PFSK-1 (cell line): Measurements from ENCODE around the gene SH3PXD2A.

Experiments
- FOXP2 ChIP-seq: optimal IDR thresholded peaks from 2 replicates; pipeline ENCODE3; 2011; ENCODE audit warnings: borderline replicate concordance, control low read depth, inconsistent platforms; ENCODE audit not compliant: insufficient read depth; ENCODE audit errors: extremely low read length, extremely low read depth
- REST ChIP-seq, 2 experiments: IDR thresholded peaks; 2 replicates each; pipeline versions ENCODE4 v1.6.1 to v1.8.0; 2011 to 2012; ENCODE audit warnings: low read depth in 2 of 2, low read length in 2 of 2, control low read depth in 1 of 2, inconsistent platforms in 1 of 2, mild to moderate bottlenecking in 1 of 2, moderate library complexity in 1 of 2; ENCODE audit not compliant: insufficient read depth in 1 of 2

- TF ChIP-seq FOXP2, result no peak
- TF ChIP-seq REST (IDR thresholded peaks at IDR 0.05; ENCODE audit: insufficient read depth in 1 of 2, low read depth in 2 of 2, low read length in 2 of 2), result no peak
Measured at GRCh38 chr10:103892181-103892580, 36.8 kb upstream of the SH3PXD2A start.
